T-helper 1 cell treated with Interleukin-12 subunit alpha and Interleukin-12 subunit beta and Interleukin-4 antibody, amounts not matched to agents 30 ng/mL and 1 ng/mL, for 36 hours (primary cell): ENCODE data around the gene KIF3C. TPM values are rescaled to one million over a fixed set of nuclear protein-coding genes. Genes with fewer than 3 reads are reported as not detected.
"Not testable (repeated sequence)": the region's sequence is repeated elsewhere in the genome, so short reads cannot be mapped to it uniquely, and the experiment has no call there.

Experiments used
- intact Hi-C: fragments of 100-400 bp; cut with micrococcal nuclease; formaldehyde crosslinking; loops from one replicate; pipeline ENCODE4 v1.15.1; 2024
- total RNA-seq: library from RNA; stranded (reverse); gene quantifications from 2 replicates; pipeline ENCODE4 v1.2.3, GENCODE V29; 2022

KIF3C gene
- 5.6 and 6.0 TPM in 2 replicates for total RNA-seq

GRCh38 chr2:25982273-25982967 lies at the start of gene KIF3C:
TSS of gene KIF3C (minus strand) at chr2:25982497. CDS start at chr2:25981917, 580 bp downstream.
- intact Hi-C loops = loop anchor here (1.0 to 10.0 kb wide), 10 partner anchors 9 to 1099 kb away; partner anchors contain the start of genes ASXL2, HADHA, HADHB and RAB10

GRCh38 chr2:26028083-26028482 lies 45.8 kb upstream of the KIF3C start:
- intact Hi-C loops = not testable (repeated sequence)

- intact Hi-C loops = no loop called here
These were observed 43.2 kb upstream of the KIF3C start for GRCh38 chr2:26025509-26025908.

- intact Hi-C loops = no loop called here
These were observed 42.0 kb upstream of the KIF3C start for GRCh38 chr2:26024260-26024659.

- intact Hi-C loops = no loop called here
These were observed 37.9 kb upstream of the KIF3C start for GRCh38 chr2:26020231-26020640.

- intact Hi-C loops = no loop called here
These were observed 36.1 kb upstream of the KIF3C start for GRCh38 chr2:26018184-26019055.

- intact Hi-C loops = no loop called here
These were observed 35.3 kb upstream of the KIF3C start for GRCh38 chr2:26017464-26018183.

GRCh38 chr2:26016706-26017045 lies 34.4 kb upstream of the KIF3C start:
- intact Hi-C loops = not testable (repeated sequence)

GRCh38 chr2:26016012-26016705 lies 33.9 kb upstream of the KIF3C start:
- intact Hi-C loops = no loop called here

- intact Hi-C loops = no loop called here
These were observed 31.4 kb upstream of the KIF3C start for GRCh38 chr2:26013668-26014067.

GRCh38 chr2:26011990-26012856 lies 29.9 kb upstream of the KIF3C start:
- intact Hi-C loops = no loop called here

- intact Hi-C loops = no loop called here
These were observed 29.3 kb upstream of the KIF3C start for GRCh38 chr2:26011609-26011989.

- intact Hi-C loops = no loop called here
These were observed 28.6 kb upstream of the KIF3C start for GRCh38 chr2:26010943-26011342.

- intact Hi-C loops = no loop called here
These were observed 27.3 kb upstream of the KIF3C start for GRCh38 chr2:26009567-26009963.

GRCh38 chr2:26008851-26009566 lies 26.7 kb upstream of the KIF3C start:
- intact Hi-C loops = no loop called here

- intact Hi-C loops = no loop called here
These were observed 25.8 kb upstream of the KIF3C start for GRCh38 chr2:26008095-26008494.

GRCh38 chr2:26002632-26003310 lies 20.5 kb upstream of the KIF3C start:
- intact Hi-C loops = no loop called here

- intact Hi-C loops = no loop called here
These were observed 19.6 kb upstream of the KIF3C start for GRCh38 chr2:26001743-26002351.
